GM12801 (cell line): Measurements from ENCODE around the gene ZCCHC18.

Experiments used
- CTCF ChIP-seq: IDR thresholded peaks from one replicate; pipeline ENCODE4 v1.5.1; 2011; ENCODE audit warnings: control low read depth; ENCODE audit not compliant: insufficient read length; ENCODE audit errors: extremely low read depth

ZCCHC18 gene

GRCh38 chrX:104122829-104123228, 10.5 kb downstream of the ZCCHC18 start:
- TF ChIP-seq CTCF = no peak

- no peak for TF ChIP-seq CTCF
Observed at GRCh38 chrX:104126856-104127255, 14.5 kb downstream of the ZCCHC18 start.

GRCh38 chrX:104130808-104131207, 18.5 kb downstream of the ZCCHC18 start:
- no peak for TF ChIP-seq CTCF

GRCh38 chrX:104134583-104135261, 22.4 kb downstream of the ZCCHC18 start:
- TF ChIP-seq CTCF = no peak

GRCh38 chrX:104135677-104136076, 23.4 kb downstream of the ZCCHC18 start:
- TF ChIP-seq CTCF = no peak

GRCh38 chrX:104136241-104137019, 24.1 kb downstream of the ZCCHC18 start:
- TF ChIP-seq CTCF = no peak

- no peak for TF ChIP-seq CTCF
Observed at GRCh38 chrX:104137496-104137895, 25.2 kb downstream of the ZCCHC18 start.
